ENCODE data around the gene NEURL4.
"Not testable (repeated sequence)": the region's sequence is repeated elsewhere in the genome, so short reads cannot be mapped to it uniquely, and the experiment has no call there.

The NEURL4 gene

DNA sequence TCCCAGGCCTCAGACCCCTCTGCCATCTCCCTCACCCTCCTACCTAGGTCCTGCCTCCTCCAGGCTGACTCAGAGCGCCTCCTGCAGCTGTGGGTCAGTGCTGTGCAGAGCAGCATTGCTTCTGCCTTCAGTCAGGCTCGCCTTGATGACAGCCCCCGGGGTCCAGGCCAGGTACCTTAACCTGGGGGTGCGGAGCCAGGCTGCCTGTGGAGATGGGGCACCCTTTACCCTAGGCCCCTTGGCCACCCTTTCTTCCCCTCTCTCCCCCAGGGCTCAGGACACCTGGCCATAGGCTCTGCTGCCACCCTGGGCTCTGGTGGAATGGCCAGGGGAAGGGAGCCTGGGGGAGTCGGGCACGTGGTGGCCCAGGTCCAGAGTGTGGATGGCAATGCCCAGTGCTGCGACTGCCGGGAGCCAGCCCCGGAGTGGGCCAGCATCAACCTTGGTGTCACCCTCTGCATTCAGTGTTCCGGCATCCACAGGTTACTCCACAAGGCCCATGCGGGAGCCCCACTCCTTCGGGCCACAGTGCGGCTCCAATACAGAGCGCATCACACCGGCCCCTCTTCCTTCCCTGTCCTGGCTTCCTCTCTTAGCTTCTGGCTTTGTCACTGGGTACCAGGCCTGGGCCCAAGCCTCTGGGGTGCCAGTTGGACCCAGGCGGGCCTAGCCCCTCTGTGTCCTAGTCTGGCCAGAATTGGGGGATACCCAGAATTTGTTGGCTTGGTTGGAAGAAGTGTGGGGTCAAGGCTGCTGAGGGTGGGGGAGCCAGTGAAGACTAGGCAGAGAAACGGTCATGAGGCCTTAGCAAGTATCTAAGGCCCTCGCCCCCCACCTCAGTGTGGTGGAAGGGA, 17.9 kb upstream of the NEURL4 start:
- no peak for DNase-seq

- no peak for DNase-seq
These were observed 14.1 kb upstream of the NEURL4 start for GRCh38 chr17:7343250-7343649.

- no peak for DNase-seq
These were observed 12.7 kb upstream of the NEURL4 start for GRCh38 chr17:7341842-7342241.

GRCh38 chr17:7340179-7340578, 11.0 kb upstream of the NEURL4 start:
- DNase-seq: no peak

- DNase-seq: not testable (repeated sequence)
These were observed 8.5 kb upstream of the NEURL4 start for GRCh38 chr17:7337600-7337999.

- DNase-seq: peak; percentile 91
These were observed 7.4 kb upstream of the NEURL4 start, which contains the start of gene ACAP1 for GRCh38 chr17:7336240-7337175. TSS of gene ACAP1 (plus strand) at chr17:7336529. CDS start at chr17:7336735, 206 bp downstream.

- not testable (repeated sequence) for DNase-seq
These were observed 6.6 kb upstream of the NEURL4 start for GRCh38 chr17:7335765-7336164.

GRCh38 chr17:7334938-7335538, 5.9 kb upstream of the NEURL4 start:
- DNase-seq: no peak

DNA sequence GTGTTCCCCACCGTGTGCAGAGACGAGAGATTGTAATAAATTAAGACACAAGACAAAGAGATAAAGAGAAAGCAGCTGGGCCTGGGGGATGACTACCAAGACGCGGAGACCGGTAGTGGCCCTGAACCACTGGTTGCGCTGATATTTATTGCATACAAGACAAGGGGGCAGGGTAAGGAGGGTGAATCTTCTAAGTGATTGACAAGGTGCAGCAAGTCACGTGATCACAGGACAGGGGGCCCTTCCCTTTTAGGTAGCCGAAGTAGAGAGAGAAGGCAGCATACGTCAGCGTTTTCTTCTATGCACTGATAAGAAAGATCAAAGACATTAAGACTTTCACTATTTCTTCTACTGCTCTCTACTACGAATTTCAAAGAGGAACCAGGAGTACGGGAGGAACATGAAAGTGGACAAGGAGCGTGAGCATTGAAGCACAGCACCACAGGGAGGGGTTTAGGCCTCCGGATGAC, 3.5 kb upstream of the NEURL4 start:
- DNase-seq: peak; percentile 28

GRCh38 chr17:7332111-7332510, 3.0 kb upstream of the NEURL4 start:
- DNase-seq: no peak

GRCh38 chr17:7330638-7331015, 1.5 kb upstream of the NEURL4 start:
- DNase-seq: no peak

DNA sequence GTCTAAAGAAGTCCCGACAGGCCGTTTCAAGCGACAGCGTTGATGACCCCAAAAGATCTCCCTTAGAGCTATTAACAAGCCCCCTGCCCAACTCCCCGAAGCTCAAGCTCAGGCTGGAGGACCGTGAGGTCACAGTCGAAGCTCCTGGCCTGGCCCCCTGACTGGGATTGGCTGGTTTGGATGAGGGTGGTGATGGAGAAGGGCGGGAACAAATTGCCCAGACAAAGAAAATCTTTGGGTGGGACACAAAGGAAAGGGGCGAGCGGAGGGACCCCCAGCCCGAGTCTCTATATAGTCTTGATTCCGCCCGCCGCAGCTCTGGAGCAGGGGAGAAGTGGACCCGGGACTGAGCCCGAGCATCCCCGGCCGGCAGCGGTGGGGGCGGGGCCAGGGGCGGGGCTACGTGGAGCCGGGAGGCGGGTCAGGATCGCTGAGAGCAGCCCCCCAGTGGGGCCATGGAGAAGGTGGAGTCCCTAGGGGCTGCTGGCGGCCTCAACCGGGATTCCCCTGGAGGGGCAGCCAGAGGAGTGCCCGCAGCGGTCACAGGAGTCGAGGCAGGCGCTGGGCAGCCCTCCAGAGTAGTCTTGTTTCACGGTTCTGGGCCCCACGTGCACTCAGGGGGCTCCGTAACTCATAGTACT, 982 bp upstream of the NEURL4 start:
- peak; percentile 86 for DNase-seq

- DNase-seq: peak; percentile 99
These were observed 350 bp upstream of the NEURL4 start for GRCh38 chr17:7329374-7329996.

DNA sequence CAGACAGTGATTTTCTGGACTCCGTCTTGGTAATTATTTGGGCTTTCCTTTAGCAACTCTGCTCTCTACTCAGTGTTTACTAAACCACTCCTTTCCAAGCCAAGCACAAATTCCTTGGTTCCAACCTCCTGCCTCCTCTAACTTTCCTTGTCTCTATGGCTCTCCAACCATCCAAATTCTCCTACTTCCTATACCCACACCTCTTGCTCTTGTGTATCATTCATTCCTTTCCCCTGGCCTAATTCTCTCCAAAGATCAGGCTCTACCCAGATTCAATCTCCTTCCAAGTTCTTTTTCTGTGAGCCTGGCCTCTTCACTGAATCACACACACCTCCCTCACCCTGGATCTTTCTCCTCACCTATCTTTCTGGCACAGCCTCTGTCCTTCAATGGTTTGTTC, 1.1 kb downstream of the NEURL4 start:
- DNase-seq: no peak

DNA sequence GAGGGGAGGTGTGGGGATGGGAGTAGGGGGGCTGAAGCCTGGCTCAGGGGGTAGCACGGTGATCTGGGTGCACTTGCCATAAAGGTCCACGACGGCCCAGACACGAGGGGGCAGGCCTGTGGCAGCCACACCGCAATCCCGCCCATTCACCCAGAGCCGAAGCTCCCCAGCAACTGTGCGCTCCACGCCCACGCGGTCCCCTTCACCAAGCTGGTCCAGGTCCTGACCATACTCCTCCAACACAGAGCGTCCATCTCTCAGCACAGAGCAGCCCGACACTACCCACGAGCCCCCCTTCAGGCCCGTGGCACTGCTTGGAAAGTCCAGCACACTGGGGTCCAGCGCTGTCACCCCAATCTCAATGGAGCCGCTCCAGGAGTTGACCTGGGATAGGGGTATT, 1.6 kb downstream of the NEURL4 start:
- DNase-seq: no peak

GRCh38 chr17:7327056-7327455, 2.1 kb downstream of the NEURL4 start:
- DNase-seq: no peak

DNA sequence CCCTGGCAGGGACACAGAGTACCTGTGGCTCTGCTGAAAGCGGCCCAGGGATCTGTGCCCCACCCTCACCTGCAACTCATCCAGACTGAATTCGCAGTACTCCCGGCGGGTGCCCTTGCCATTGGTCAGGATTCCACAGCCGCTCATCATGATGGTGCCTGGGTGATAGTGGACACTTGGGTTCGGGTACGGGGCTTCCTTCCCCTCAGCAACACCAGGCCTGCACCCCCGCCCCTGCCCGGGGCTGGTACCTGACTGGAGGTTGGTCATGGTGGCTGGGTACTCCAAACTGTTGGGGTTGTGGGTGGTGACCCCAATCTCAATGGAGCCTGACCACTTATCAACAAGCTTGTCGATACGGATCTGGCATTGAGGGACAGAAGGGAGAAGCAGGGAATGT, 2.9 kb downstream of the NEURL4 start:
- DNase-seq: no peak

GRCh38 chr17:7325031-7325528, 4.1 kb downstream of the NEURL4 start:
- DNase-seq: no peak

GRCh38 chr17:7324438-7324779, 4.7 kb downstream of the NEURL4 start:
- DNase-seq: no peak

- peak; percentile 63 for DNase-seq
These were observed 5.3 kb downstream of the NEURL4 start for GRCh38 chr17:7323731-7324437.

DNA sequence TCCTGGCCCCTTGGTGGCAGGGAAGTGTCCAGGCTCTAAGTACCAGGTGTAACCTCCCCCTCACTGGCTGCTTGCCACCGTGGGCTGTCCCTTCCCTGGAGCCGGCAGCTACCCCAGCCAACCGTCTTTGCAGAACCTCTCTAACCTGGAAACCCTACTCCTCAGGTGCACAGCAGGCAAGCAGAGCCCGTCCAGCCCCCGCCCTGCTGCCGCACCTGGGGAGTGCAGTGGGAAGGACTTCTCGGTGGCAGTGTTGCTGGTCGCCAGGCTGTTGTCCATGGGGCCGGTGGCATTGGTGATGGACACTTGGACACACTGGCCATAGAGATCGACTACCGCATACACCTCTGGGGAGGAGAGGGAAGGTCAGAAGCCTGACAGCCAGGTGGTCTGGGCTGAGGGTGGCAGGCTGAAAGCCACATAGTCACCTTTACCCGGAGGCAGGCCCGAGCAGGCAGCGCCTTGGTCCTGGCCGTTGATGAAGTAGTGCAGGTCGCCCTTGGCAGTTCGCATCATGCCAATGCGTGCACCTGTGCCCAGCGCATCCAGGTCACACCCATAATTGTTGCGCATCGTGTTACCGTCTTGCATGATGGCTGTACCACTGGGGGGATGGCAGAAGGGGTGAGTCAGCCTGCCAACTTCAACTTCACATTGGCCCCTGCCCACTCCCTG, 6.5 kb downstream of the NEURL4 start:
- no peak for DNase-seq

All from activated CD4-positive, alpha-beta T cell treated with anti-CD3 and anti-CD28 coated beads, Interleukin-2, amount 50 U/mL, for 16 hours (primary cell).